Renal cortical epithelial cell (primary cell): ENCODE measurements around the gene ASCC1. TPM values are rescaled to one million over a fixed set of nuclear protein-coding genes. Genes with fewer than 3 reads are reported as not detected.

Experiments used
- DNase-seq: peaks from one replicate; pipeline ENCODE4 v3.0.0-alpha.2; 2011; ENCODE audit warnings: low read depth
- total RNA-seq: library from RNA; depleted of rRNA; stranded (reverse); fragments of >200 nt; gene quantifications from 2 replicates; pipeline ENCODE4 v1.2.3, GENCODE V29; 2014

ASCC1 gene
- total RNA-seq, 1 donor from 2014 or later = 61.6 TPM

DNA sequence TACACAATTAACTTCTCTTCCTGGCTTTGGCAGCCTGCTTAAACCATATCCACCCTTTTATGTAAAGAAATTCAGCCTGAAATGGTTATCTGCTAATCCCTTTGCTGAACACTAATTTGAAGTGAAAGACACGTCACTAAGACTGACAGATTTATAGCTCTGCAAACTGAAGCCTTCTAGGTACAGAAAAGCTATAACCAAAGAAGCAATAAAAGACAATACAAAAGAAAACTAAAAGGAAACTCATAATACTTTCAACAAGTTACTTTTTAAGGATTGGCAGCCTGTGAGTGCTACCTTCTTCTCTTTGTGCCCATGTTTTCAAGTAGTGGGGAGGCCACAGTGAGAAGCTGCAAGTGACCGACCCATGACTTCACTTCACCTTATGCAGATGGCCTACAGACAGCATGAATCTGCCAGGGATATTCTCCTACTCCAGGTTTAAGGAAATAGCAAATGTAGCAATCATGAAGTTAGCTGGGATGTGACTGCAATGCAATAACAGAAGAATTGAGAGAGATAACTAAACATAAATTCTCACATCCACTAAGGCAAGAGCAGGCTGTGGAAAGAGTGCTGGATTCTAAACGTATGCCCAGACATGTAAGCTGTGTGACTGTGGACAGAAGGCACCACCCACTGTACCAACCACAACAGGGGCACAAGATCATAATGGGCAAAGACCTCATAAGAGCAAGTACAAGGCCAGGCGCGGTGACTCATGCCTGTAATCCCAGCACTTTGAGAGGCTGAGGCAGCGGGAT, 117.1 kb downstream of the ASCC1 start:
- no peak for DNase-seq

DNA sequence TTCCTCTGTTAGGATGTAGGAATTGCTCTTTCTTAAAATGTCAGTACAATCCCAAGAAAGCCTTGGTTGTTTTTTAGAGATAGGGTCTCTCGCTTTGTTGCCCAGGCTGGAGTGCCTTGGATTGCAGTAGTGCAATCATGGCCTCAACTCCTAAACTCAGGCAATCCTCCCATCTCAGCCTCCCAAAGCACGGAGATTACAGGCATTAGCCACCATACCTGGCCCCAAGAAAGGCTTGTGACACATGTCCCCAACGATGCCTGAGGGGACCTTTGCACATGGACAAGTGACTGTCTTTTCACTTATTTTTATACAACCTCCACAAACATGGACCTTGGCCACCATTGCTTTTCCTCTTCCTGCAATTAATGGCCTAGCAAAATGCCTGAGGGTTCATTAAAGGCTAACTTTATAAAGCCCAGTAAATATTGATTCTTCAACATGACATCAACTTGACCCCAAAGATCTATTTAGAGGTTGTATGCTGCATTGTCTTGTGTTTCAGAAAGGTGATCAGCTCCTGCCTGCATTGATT, 117.7 kb downstream of the ASCC1 start:
- no peak for DNase-seq

DNA sequence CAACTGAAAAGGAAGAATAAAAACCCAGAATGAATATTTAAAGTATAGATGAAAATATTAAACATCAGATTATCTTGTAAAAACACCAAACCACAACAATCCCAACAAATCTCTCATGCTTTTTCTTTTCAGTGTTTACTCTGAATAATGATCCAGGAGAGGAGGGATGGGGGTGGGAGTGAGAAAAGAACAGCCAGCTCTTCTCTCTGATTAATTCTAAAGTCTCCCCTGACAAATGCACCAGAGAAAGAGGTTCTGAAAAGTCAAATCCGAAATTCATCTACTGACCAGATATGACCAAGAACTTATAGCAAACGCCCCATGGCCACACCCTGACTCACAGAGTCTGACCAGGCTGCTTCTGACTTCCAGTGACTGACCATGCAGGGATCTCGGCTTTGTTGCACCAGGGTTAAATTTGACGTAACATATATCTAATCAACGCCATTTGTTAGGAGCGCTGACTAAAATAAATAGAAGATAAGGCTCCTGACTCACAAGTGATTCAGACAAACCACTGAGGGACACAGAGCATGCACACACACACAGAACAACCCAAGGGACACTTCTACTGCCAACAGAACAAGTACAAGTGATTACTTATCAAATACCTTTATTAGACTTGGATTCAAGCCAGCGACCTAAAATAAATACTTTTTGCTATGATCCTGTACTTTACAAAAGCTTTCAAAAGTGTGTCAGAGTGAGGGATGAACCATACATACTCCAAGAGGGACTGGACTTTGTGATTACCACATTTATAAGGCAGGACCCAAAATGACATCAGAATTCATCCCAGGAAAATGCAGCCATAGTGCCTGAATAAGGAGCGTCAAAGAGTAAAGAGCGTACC, 118.4 kb downstream of the ASCC1 start:
- peak; percentile 51 for DNase-seq

GRCh38 chr10:72096115-72097000, 119.7 kb downstream of the ASCC1 start:
- DNase-seq = peak; percentile 23

GRCh38 chr10:72095195-72095594, 120.9 kb downstream of the ASCC1 start:
- no peak for DNase-seq

- no peak for DNase-seq
These were observed 121.5 kb downstream of the ASCC1 start for GRCh38 chr10:72094574-72094973.

DNA sequence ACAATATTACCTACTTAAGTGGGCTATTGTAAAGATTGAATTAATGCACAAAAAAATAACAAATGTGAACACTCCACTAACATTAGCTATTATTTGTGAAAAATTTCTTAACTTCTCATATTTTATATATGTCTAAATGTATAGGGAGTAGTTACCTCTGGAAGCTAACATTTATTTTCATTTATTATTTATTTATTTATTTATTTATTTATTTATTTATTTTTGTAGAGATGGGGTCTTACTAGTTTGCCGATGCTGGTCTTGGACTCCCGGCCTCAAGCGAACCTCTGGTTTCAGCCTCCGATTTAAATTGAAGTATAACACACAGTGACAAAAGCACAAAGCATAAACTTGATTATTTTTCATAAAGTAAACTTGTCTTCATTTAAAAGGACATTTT, 122.6 kb downstream of the ASCC1 start:
- DNase-seq = no peak

DNA sequence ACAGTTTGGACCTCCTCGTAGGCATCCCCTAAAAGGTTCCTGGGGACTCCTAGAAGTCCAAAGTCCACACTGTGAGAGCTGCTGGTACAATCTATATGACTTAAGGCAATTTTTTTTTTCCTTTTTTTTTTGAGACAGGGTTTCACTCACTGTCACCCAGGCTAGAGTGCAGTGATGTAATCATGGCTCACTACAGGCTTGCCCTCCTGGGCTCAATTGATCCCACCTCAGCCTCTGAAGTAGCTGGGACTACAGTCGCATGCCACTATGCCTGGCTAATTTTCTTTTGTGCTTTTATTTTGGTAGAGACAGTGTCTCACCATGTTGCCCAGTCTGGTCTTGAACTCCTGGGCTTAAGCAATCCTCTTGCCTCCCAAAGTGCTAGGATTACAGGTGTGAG, 123.1 kb downstream of the ASCC1 start:
- DNase-seq = no peak

DNA sequence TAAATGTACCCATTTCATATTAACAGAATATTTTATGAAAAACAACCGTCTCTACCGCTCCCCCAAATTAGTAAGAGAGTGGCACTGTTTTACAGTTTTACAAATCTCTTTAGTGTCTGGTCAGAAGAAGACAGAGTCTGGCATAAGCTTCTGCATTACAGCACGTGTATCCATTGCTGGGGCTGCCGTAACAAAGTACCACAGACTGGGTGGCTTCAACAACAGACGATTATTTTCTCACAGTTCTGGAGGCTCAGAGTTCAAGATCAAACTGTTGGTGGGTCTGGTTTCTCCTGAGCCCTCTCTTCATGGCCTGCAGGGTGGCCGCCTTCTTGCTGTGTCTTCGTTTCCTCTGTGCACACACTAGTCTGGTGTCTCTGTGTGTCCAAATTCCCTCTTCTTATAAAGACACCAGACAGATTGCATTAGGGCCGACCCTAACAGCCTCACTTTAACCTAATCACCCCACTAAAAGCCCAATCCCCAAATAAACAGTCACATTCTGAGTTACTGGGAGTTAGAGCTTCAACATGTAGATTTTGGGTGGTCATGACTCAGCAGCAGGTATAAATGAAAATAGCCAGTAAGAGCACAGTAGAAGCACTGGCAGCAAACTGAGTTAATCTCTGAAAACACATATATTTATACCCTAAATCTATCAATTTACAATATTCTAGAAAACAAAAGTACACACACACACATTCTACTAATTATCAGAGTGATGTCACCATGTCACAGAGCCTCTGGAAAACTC, 123.7 kb downstream of the ASCC1 start:
- no peak for DNase-seq

GRCh38 chr10:72090326-72090725, 125.8 kb downstream of the ASCC1 start:
- no peak for DNase-seq

GRCh38 chr10:72089618-72090017, 126.5 kb downstream of the ASCC1 start:
- no peak for DNase-seq

- no peak for DNase-seq
These were observed 127.0 kb downstream of the ASCC1 start for GRCh38 chr10:72088889-72089575.

DNA sequence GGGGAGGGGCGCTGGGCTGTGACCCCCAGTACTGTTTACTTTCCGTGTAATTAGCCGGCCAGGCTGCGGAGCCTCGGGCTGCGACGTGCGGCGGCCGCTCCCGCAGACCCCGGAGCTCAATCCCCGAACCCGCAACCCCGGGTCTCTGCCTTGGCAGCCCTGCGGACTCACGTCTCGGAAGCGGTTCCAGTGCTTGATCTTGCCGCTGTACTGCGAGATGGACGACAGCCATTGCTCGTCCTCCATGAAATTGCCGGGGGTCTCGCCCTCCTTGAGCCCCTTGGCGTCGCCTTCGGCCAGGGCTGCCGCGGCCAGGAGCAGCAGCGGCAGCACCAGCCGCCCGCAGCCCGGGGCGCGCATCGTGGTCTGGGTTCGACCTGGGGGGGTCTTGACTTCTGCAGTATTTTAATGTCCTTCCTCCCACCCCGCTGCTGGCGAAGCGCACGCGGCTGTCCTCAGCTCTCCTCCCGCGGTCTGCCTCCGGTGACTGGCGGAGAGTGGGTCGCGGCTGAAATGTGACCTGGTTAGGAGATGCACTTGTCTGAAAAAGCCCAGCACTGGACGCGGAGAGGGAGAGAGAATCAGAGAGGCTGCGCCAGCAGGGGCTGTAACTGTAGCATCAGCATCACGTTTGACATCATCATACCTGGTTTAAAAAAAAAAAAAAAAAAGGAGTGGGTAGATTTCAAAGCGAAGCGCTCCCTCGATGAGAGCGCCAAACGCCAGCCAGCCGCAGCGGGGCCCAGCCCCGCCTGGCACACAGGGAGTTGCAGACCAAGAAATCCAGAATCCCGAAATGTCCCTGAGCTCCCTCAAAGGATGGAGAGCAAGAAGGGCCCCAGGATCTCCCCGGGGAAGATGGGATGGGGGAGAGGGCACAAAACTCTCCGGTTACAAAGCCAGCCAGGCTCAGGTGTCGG, 127.8 kb downstream of the ASCC1 start, which contains the start of gene SPOCK2:
SPOCK2 (minus strand) TSS at position 583 of the 920 bp plus-strand sequence; CDS start at position 360, 223 bp downstream.
- no peak for DNase-seq

- DNase-seq = no peak
These were observed 128.6 kb downstream of the ASCC1 start for GRCh38 chr10:72087392-72087968.

- DNase-seq = no peak
These were observed 129.3 kb downstream of the ASCC1 start for GRCh38 chr10:72086466-72087391.

DNA sequence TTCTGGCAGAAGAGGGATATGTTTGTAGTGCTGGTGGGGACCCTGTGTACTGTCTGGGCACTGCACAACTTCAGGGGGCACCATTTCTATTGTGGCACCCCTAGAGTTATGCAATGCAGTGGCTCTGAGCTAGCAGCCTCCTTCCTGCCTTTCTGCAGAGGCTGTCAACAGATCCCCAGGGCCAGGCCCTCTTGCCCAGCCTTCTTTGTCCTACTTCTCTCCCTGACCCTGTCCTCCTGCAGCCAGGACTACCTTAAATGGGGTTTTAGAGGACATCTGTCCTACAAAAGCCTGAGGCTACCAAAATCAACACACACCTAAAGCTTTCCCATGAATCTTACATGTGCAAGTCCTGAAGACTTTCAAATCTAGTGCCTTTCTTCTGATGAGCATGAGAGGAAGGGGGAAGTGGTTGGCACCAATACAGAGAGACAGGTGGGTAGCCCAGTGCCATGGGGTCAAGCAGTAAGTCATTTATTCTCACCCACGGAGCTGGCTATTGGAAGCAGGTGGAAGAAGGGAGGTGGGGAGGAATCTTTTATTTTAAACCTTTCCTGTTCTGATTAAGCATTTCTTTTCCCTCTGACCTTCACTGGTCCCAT, 130.1 kb downstream of the ASCC1 start:
- DNase-seq = no peak

- no peak for DNase-seq
These were observed 130.9 kb downstream of the ASCC1 start for GRCh38 chr10:72085166-72085565.
